Measurements from ENCODE around the gene ACTN3.
"Not testable (repeated sequence)": the region's sequence is repeated elsewhere in the genome, so short reads cannot be mapped to it uniquely, and the experiment has no call there.

The ACTN3 gene

GRCh38 chr11:66603072-66603471 lies 56.4 kb downstream of the ACTN3 start:
- DNase-seq = no peak

- DNase-seq = no peak
Observed at GRCh38 chr11:66604155-66604554, 57.5 kb downstream of the ACTN3 start.

- DNase-seq = not testable (repeated sequence)
Observed at GRCh38 chr11:66606608-66607007, 59.9 kb downstream of the ACTN3 start.

GRCh38 chr11:66607126-66607834 lies 60.6 kb downstream of the ACTN3 start:
- DNase-seq = no peak

- DNase-seq = no peak
Observed at GRCh38 chr11:66609721-66610617, 63.3 kb downstream of the ACTN3 start.

- no peak for DNase-seq
Observed at GRCh38 chr11:66612458-66612857, 65.8 kb downstream of the ACTN3 start.

Data from cerebellar nuclear complex (tissue), 1 donor.